K562 (cell line): ENCODE measurements around the gene CALD1. TPM values are rescaled to one million over a fixed set of nuclear protein-coding genes. Genes with fewer than 3 reads are reported as not detected.

Experiments used
- CSDE1 ChIP-seq, 2 experiments: fragments of 450-650 bp; IDR thresholded peaks; 2 replicates each; pipeline ENCODE4 v1.6.1; 2016; ENCODE audit warnings: mild to moderate bottlenecking in 1 of 2
- MTA3 ChIP-seq: fragments of 450-650 bp; formaldehyde crosslinking; IDR thresholded peaks from 2 replicates; pipeline ENCODE4 v1.6.1; 2017; ENCODE audit warnings: mild to moderate bottlenecking, borderline replicate concordance
- NFATC3 ChIP-seq: fragments of 450-650 bp; IDR thresholded peaks from 2 replicates; pipeline ENCODE4 v1.6.1; 2017; ENCODE audit warnings: mild to moderate bottlenecking
- PTTG1 ChIP-seq: fragments of 450-650 bp; IDR thresholded peaks from 2 replicates; pipeline ENCODE4 v1.6.1; 2016; ENCODE audit warnings: low read depth, mild to moderate bottlenecking, missing genetic modification characterization, missing compliant biosample characterization
- PYGO2 ChIP-seq: fragments of 450-650 bp; IDR thresholded peaks from 2 replicates; pipeline ENCODE4 v1.6.1; 2016; ENCODE audit warnings: mild to moderate bottlenecking, missing genetic modification characterization, moderate library complexity, missing compliant biosample characterization
- SIN3A ChIP-seq, 2 experiments: fragments of 150-350 bp in 1 of 2; IDR thresholded peaks; 2 replicates each; pipeline ENCODE4 v1.6.1; 2011 to 2016; ENCODE audit warnings: borderline replicate concordance in 2 of 2, low read depth in 2 of 2, low read length in 2 of 2, mild to moderate bottlenecking in 2 of 2, moderate library complexity in 2 of 2; ENCODE audit not compliant: control insufficient read depth in 1 of 2
- polyA plus RNA-seq, 8 experiments: library from polyadenylated mRNA; depleted of rRNA in 4 of 8; stranded (reverse) in 5 of 8; unstranded in 3 of 8; fragments of >200 nt; fragmentation: Nextera tagmentation in 2 of 8; fragmentation: Illumina TruSeq in 1 of 8; extraction: Ambion mirVana in 2 of 8; extraction: Trizol in 1 of 8; gene quantifications; 2 replicates each; pipeline versions ENCODE4 v1.2.1 to v1.2.3, GENCODE V29; 2011 to 2014; ENCODE audit warnings: inconsistent platforms in 1 of 8, missing spikeins in 1 of 8
- total RNA-seq, 7 experiments: library from RNA; depleted of rRNA in 6 of 7; stranded (reverse); fragments of >200 nt in 6 of 7; fragmentation: Illumina TruSeq in 2 of 7; extraction: Trizol in 2 of 7; gene quantifications; 2 replicates each; pipeline versions ENCODE4 v1.2.1 to v1.2.3, GENCODE V29; 2011 to 2021; ENCODE audit warnings: low replicate concordance in 1 of 7
- TF ChIP-seq, protein P1 (sequence below): fragments of 250-450 bp; sonication (Bioruptor Pico); IDR thresholded peaks from 2 replicates; pipeline ENCODE4 v1.5.0; 2021; ENCODE audit warnings: mild to moderate bottlenecking, borderline replicate concordance
- TF ChIP-seq, protein P2 (sequence below): sonication (generic); formaldehyde crosslinking; IDR thresholded peaks from 2 replicates; pipeline ENCODE4 v1.8.1; 2023; ENCODE audit warnings: mild to moderate bottlenecking, missing genetic modification reagents
- TF ChIP-seq, protein P3 (sequence below): fragments of 250-450 bp; sonication (Bioruptor Pico); IDR thresholded peaks from 2 replicates; pipeline ENCODE4 v1.8.0; 2022; ENCODE audit warnings: moderate library complexity, mild to moderate bottlenecking, inconsistent platforms
- TF ChIP-seq, protein P4 (sequence below): sonication (generic); formaldehyde crosslinking; IDR thresholded peaks from 2 replicates; pipeline ENCODE4 v1.8.1; 2023; ENCODE audit warnings: mild to moderate bottlenecking, missing genetic modification reagents, moderate library complexity

The CALD1 gene
- total and polyA plus RNA-seq, 9 of the 15 experiments (the other 6 are each of a cell fraction or from before 2014, with no cell fraction given): 0.40 TPM; not detected in 8

DNA sequence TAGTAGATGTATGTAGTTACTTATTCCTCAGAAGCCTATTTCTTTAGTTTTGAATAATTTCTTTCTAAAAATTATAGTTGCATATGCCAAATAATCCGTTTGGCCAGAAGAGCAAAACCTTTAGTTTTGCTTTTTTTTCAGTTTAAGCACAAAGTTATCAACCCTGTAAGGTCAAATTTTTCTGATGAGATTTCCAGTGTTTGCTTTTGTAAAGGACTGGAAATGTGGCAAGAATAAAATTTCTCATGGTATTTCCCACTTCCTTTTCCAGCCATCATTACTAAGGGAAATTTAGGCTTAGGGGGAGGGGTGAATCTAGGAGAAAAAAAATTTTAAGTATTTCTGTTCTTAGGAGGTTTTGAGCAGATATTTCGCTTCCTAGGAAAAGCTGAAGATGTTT, 7.6 kb downstream of the CALD1 start (continued):
- TF ChIP-seq, protein P1, sequence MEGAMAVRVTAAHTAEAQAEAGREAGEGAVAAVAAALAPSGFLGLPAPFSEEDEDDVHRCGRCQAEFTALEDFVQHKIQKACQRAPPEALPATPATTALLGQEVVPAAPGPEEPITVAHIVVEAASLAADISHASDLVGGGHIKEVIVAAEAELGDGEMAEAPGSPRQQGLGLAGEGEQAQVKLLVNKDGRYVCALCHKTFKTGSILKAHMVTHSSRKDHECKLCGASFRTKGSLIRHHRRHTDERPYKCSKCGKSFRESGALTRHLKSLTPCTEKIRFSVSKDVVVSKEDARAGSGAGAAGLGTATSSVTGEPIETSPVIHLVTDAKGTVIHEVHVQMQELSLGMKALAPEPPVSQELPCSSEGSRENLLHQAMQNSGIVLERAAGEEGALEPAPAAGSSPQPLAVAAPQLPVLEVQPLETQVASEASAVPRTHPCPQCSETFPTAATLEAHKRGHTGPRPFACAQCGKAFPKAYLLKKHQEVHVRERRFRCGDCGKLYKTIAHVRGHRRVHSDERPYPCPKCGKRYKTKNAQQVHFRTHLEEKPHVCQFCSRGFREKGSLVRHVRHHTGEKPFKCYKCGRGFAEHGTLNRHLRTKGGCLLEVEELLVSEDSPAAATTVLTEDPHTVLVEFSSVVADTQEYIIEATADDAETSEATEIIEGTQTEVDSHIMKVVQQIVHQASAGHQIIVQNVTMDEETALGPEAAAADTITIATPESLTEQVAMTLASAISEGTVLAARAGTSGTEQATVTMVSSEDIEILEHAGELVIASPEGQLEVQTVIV: no peak
- TF ChIP-seq, protein P2, sequence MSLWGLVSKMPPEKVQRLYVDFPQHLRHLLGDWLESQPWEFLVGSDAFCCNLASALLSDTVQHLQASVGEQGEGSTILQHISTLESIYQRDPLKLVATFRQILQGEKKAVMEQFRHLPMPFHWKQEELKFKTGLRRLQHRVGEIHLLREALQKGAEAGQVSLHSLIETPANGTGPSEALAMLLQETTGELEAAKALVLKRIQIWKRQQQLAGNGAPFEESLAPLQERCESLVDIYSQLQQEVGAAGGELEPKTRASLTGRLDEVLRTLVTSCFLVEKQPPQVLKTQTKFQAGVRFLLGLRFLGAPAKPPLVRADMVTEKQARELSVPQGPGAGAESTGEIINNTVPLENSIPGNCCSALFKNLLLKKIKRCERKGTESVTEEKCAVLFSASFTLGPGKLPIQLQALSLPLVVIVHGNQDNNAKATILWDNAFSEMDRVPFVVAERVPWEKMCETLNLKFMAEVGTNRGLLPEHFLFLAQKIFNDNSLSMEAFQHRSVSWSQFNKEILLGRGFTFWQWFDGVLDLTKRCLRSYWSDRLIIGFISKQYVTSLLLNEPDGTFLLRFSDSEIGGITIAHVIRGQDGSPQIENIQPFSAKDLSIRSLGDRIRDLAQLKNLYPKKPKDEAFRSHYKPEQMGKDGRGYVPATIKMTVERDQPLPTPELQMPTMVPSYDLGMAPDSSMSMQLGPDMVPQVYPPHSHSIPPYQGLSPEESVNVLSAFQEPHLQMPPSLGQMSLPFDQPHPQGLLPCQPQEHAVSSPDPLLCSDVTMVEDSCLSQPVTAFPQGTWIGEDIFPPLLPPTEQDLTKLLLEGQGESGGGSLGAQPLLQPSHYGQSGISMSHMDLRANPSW (CRISPR knock-in tag): no peak
- TF ChIP-seq MTA3: no peak
- no peak for TF ChIP-seq PTTG1 (tag)
- no peak for TF ChIP-seq NFATC3
- TF ChIP-seq PYGO2 (tag): no peak
- TF ChIP-seq, protein P3, sequence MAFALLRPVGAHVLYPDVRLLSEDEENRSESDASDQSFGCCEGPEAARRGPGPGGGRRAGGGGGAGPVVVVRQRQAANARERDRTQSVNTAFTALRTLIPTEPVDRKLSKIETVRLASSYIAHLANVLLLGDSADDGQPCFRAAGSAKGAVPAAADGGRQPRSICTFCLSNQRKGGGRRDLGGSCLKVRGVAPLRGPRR: no peak
- TF ChIP-seq SIN3A (IDR thresholded peaks at IDR 0.05; ENCODE audit: borderline replicate concordance in 2 of 2, control insufficient read depth in 1 of 2, low read depth in 2 of 2, low read length in 2 of 2): no peak
- TF ChIP-seq, protein P4, sequence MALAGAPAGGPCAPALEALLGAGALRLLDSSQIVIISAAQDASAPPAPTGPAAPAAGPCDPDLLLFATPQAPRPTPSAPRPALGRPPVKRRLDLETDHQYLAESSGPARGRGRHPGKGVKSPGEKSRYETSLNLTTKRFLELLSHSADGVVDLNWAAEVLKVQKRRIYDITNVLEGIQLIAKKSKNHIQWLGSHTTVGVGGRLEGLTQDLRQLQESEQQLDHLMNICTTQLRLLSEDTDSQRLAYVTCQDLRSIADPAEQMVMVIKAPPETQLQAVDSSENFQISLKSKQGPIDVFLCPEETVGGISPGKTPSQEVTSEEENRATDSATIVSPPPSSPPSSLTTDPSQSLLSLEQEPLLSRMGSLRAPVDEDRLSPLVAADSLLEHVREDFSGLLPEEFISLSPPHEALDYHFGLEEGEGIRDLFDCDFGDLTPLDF: no peak
- no peak for TF ChIP-seq CSDE1 (IDR thresholded peaks at IDR 0.05)
